HepG2 (cell line): Measurements from ENCODE around the gene GPA33. TPM values are rescaled to one million over a fixed set of nuclear protein-coding genes. Genes with fewer than 3 reads are reported as not detected.

Experiments used
- CBX1 ChIP-seq: IDR thresholded peaks from one replicate; pipeline ENCODE4 v1.6.1; 2016; ENCODE audit warnings: antibody characterized with exemption, low read depth
- LRRFIP1 ChIP-seq: sonication (generic); formaldehyde crosslinking; conservative IDR thresholded peaks from 2 replicates; pipeline ENCODE4 v1.4.0; 2020; ENCODE audit warnings: missing genetic modification reagents
- MXD3 ChIP-seq: IDR thresholded peaks from 2 replicates; pipeline ENCODE4 v1.6.1; 2016; ENCODE audit warnings: mild to moderate bottlenecking, missing biosample characterization, missing genetic modification reagents
- NFE2L2 ChIP-seq: fragments of 150-350 bp; IDR thresholded peaks from 2 replicates; pipeline ENCODE4 v1.6.1; 2014; ENCODE audit warnings: low read length
- RXRA ChIP-seq: sonication (generic); formaldehyde crosslinking; IDR thresholded peaks from 2 replicates; pipeline ENCODE4 v1.5.1; 2020; ENCODE audit warnings: missing genetic modification reagents
- SALL2 ChIP-seq: sonication (generic); formaldehyde crosslinking; IDR thresholded peaks from 2 replicates; pipeline ENCODE4 v1.8.1; 2023; ENCODE audit warnings: mild to moderate bottlenecking, missing genetic modification reagents, inconsistent platforms
- SP5 ChIP-seq: IDR thresholded peaks from 2 replicates; pipeline ENCODE4 v1.6.1; 2016; ENCODE audit warnings: low read depth, borderline replicate concordance
- TCF7 ChIP-seq: sonication (generic); IDR thresholded peaks from 2 replicates; pipeline ENCODE4 v1.6.1; 2016; ENCODE audit warnings: antibody characterized with exemption, low read depth
- TEAD3 ChIP-seq: optimal IDR thresholded peaks from 2 replicates; pipeline ENCODE3; 2016; ENCODE audit warnings: borderline replicate concordance
- ZBED4 ChIP-seq: sonication (generic); formaldehyde crosslinking; IDR thresholded peaks from 2 replicates; pipeline ENCODE4 v1.4.0; 2020; ENCODE audit warnings: missing genetic modification reagents, borderline replicate concordance
- ZNF318 ChIP-seq: sonication (generic); formaldehyde crosslinking; IDR thresholded peaks from 2 replicates; pipeline ENCODE4 v1.4.0; 2020; ENCODE audit warnings: mild to moderate bottlenecking, missing genetic modification reagents
- ZNF383 ChIP-seq: sonication (generic); formaldehyde crosslinking; IDR thresholded peaks from 2 replicates; pipeline ENCODE4 v1.4.0; 2020; ENCODE audit warnings: missing genetic modification reagents, mild to moderate bottlenecking, borderline replicate concordance
- polyA plus RNA-seq, 8 experiments: library from polyadenylated mRNA; depleted of rRNA in 3 of 8; stranded (reverse) in 7 of 8; unstranded in 1 of 8; fragments of >200 nt; fragmentation: Illumina TruSeq in 4 of 8; extraction: Trizol in 4 of 8; gene quantifications; 2 replicates each; pipeline versions ENCODE4 v1.2.1 to v1.2.3, GENCODE V29; 2011 to 2016; ENCODE audit warnings: low read depth in 4 of 8, missing spikeins in 1 of 8, mixed read lengths in 1 of 8; ENCODE audit not compliant: insufficient read depth in 1 of 8
- total RNA-seq, 5 experiments: library from RNA; depleted of rRNA; stranded (reverse); fragments of >200 nt; fragmentation: Illumina TruSeq; extraction: Trizol; gene quantifications; 2 replicates each; pipeline ENCODE4 v1.2.3, GENCODE V29; 2016; ENCODE audit warnings: low read depth in 1 of 5

GPA33 gene
- total and polyA plus RNA-seq, 2 of the 13 experiments (the other 11 are each of a cell fraction or from before 2014, with no cell fraction given), result not detected

- no peak for TF ChIP-seq LRRFIP1 (CRISPR knock-in tag)
- no peak for TF ChIP-seq TCF7
- no peak for TF ChIP-seq SALL2 (CRISPR knock-in tag)
- no peak for TF ChIP-seq TEAD3 (CRISPR knock-in tag)
- TF ChIP-seq NFE2L2, result no peak
- TF ChIP-seq RXRA (CRISPR knock-in tag), result no peak
- no peak for TF ChIP-seq CBX1
- no peak for TF ChIP-seq ZNF318 (CRISPR knock-in tag)
- TF ChIP-seq ZBED4 (CRISPR knock-in tag), result no peak
- TF ChIP-seq SP5, result no peak
- TF ChIP-seq MXD3, result no peak
- TF ChIP-seq ZNF383 (CRISPR knock-in tag), result no peak
These were observed 1.3 kb downstream of the GPA33 start (continued) for GRCh38 chr1:167088746-167089417.
